ENCODE data around the gene BRF1.
A peak's percentile ranks its signal among the peaks of the same experiment; 100 is the strongest.

The BRF1 gene

DNA sequence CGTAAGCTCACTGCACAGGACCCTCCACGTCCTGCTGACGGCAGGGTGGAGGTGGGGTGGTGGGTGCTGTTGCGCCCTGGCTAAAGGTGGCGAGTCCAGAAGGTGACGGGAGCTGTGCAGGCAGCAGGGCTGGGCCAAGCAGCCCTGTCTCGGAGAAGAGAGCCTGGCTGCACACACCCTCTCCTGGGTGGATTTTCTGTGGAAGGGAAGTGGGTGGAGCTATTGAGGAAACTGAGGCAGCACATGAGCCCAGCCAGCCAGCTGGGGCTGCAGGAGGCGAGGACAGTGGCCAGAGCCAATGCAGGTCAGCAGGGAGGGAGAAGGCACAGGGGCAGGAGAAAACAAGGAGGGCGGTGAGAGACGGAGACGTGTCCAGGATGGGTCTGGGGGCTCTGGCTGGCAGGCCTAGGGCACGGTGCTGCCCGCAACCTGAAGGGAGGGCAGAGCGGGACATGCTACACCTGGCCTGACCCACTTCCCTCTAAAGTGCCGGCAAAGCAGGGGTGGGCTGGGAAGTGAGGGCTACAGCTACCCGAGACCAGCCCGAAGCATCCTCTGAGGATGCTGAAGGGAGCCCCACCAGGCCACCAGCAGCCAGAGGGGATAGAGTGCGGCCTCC is 32.0 kb downstream of the BRF1 start:
- no peak for DNase-seq (ENCODE audit: low spot score)

DNA sequence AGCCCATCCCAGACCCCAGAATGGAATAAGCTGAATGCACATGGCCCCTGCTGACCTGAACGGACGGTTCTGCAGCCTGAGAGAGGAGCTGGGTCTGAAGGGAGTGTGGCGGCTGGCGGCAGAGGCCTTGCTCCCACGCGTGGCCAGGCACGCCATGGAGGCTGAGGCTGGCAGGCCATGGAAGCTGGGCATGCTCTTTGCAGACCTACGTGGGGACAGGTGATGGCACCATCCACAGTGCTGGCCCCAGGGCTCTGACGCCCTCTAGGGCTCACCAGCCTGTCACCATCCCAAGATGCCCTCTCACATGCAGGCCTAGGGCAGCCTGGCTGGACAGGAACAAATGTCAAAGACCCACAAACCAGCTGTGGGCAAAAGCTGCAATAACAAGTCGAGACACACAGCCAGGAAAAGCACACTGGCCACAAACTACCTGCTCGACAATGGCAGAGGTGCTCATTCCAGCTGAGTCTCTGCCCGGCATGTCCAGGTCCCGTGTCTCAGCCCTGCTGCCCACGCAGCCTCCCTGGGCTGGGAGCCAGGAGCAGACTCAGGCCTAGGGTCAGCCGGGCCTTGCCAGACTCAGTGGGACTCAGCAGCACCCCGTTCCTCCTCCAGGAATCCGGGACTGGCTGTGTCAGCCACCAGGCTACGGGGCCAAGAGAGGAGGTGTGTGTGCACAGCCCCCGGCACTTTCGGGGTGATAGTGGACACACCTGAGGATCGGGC is 32.8 kb downstream of the BRF1 start:
- DNase-seq (ENCODE audit: low spot score), result no peak

DNA sequence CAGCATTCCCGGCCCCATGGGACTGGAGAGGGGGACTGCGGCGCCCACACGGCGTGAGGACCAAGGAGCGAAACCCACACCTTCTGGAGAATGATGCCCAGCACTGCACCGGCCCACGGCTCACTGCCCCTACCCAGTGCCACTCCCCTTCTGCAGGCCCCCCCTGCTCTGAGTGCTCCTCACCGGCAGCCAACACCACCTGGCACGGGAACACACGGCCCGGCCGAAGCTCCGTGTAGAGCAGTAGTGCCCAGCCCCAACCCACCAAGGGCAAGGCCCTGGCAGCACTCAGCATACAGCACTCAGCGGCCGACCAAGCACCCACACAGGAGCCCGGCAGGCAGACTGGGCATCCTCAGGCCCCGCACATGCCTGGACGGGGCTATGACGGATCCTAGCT is 39.0 kb downstream of the BRF1 start:
- no peak for DNase-seq (ENCODE audit: low spot score)

DNA sequence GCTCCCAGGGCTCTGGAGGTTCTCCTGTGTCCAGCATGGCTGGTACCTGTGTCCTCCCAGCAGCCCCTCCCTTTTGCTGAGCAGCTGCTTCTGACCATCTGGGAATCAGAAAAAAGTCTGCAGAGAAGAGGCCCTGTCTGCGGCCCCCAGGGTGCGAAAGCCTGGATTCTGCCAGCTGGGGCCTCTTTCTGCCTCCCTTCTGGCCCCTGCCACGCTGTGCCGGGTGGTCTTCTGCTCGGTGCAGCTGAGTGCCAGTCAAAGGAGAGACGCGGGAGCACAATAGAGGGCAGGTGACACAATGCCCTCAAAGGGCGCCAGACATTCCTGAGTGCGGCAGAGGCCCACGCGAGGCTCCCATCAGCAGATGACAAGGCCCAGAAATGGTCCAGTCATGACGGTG is 39.8 kb downstream of the BRF1 start:
- no peak for DNase-seq (ENCODE audit: low spot score)

DNA sequence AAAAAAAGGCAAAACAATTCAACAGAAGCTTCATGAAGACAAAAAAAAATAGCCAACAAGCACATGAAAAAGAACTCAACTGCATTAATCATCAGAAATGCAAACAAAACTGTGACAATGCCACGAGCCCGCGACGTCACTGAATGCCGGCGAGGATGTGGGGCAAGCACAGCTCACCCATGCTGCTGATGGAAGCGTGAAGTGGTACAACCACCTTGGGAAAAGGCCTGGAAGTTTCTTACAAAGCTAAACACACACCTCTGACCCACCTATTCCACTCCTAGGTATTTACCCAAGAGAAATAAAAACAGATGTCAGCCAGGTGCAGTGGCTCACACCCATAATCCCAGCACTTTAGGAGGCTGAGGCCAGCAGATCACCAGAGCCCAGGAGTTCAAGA is 42.0 kb downstream of the BRF1 start:
- no peak for DNase-seq (ENCODE audit: low spot score)

DNA sequence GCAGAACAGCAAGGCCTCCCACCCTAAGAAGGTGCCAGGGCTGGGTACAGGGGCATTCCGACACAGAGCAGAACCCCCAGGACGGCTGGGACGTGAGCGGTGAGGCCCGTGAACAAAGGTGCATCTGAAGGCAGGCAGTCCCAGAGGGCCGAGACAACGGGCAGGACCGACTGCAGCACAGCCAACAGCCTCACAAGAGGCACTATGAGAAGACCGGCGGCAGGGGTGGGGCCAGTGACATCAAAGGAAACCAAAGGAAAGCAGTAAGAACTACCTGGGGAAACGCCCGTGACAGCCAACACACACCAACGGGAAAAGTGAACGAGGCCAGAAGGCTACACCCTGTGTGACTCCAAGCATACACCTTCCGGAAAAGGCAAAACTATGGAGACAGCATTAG is 43.3 kb downstream of the BRF1 start:
- DNase-seq (ENCODE audit: low spot score), result no peak

DNA sequence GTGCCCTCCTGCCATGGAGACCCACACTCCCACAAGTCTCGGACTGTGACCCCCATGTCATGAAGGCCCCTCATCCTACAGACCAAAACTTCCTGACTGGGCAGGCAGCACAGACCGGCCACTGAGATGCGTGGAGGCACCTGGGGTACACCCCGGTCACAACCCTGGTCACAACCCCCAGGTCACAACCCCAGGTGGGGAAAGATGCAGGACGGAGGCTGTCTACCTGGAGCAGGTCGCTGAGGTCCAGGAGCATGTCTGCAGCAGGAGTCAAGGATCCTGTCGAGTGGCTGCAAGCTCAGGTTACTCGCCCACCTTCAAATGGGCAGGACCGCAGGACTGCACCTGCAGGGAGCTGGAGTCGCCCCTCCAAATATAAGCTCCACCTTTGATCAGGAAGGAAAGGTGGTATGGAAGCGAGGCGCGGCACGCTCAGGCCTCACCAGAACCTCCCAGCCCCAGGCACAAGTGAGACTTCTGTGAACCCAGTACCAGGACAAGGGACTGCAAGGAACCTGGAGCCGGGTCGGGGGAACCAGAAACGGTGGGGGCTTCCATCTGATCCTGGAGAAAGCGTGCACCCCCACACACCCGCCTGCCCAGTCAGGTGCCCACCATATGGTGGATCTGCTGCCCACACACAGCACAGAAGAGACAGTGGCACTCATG is 44.4 kb downstream of the BRF1 start:
- DNase-seq (ENCODE audit: low spot score), result no peak

DNA sequence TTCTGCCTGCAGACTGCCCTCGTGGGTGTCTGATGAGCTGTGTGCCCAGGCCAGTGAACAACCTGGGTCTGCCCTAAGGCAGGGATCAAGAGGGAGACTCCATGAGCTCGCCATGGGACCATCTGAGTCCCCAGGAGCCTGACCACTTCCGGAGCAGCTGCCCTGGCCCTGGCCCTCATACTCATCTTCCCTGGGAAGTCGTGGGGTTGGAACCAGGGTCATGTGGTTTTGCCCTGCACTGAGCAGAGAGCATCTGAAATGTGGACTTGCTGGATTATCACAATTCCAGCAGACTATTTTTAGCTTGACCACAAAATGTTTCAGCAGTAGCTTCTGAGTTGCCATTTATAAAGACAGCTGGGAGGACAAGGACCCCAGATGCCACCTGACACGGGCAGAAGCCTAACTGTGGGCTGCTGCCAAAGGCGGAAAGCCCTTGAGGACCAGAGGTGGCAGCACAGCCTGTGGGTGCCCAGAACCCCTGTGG is 45.7 kb downstream of the BRF1 start:
- no peak for DNase-seq (ENCODE audit: low spot score)

DNA sequence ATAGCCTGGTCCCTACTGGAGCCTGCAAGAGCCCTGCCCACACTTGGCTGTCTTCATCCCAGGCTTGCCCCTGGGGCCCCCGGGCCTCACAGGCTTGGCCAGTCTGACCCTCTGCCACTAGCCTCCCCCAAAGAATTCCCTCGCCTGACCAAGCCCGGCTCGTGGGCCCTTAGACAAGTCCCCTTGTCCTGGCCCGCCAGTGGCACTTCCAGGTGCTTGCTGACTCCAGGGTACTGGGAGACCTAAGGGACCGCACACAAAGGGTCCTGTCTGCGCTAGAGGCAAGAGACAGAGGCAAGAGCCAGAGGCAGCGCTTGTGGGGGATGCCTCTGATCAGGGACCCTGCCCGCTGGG is 47.5 kb downstream of the BRF1 start:
- DNase-seq (ENCODE audit: low spot score), result no peak

DNA sequence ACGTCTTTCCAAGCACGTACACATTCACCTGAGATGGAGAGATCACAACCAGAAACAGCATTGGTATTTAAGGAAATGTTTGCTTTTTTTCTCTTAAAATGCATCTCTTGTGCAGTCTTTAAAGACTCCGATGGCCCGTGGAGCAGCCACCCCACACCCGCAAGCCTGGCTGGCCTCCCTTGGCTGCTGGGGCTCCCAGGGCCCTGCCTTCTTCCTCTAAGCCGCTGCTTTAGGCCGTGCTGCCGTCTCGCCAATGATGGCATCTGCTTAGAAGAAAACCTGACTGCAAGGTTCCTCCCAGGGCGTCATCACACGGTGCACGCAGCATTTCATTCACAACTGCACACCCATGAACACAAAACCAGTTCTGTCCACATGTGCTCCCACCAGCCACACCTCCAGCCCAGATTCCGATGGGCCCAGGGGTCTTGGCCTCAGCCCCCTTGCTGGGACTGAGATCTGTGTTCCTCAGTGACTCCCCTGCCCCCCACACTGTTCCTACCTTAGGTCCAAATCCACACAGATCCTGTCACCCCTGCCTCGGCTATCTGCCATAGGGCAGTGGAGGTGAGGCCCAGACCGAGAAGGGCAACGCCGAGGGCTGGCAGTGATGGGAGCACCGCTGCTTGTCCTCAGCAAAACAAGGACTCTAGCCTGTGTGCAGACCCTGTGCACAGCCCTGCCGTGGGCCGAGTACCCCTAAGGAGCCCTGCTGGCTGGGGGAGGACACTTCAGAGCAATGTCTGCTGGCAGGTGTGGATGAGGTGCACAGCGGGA is 48.1 kb downstream of the BRF1 start:
- no peak for DNase-seq (ENCODE audit: low spot score)

DNA sequence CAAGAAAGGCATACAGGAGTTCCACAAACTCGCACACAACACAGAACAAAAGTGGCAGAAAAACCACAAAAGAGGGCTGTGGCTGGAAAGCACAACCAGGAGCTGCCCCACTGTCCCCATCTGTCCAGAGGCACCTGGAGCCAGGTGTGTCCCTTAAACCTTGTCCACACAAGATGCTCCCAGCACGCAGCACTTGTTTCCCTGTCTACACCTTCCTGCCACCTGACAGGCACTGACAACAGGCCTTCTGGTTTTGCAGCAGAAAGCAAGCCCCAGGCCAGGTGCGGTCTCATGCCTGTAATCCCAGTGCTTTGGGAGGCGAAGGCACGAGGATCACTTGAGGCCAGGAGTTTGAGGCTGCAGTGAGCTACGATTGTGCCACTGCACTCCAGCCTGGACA is 48.9 kb downstream of the BRF1 start:
- no peak for DNase-seq (ENCODE audit: low spot score)

DNA sequence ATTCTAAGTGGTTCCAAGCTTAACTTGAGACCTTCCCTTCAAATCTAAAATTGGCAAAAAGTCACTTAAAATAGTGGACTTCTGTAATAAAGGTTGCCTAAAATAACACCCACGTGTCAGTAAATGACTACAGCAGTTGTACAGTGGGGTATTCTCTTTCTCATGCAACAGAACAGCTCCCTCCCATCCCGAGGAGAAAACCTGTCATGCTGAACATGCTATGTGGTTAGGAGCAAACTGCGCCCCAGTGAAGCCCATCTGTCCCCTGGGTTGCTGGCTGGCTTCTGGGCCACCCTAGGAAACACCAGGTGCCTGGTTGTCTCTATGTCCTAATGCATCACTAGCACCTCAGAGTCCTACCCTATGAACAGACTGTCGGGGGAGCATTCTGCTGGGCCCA is 49.8 kb downstream of the BRF1 start:
- no peak for DNase-seq (ENCODE audit: low spot score)

DNA sequence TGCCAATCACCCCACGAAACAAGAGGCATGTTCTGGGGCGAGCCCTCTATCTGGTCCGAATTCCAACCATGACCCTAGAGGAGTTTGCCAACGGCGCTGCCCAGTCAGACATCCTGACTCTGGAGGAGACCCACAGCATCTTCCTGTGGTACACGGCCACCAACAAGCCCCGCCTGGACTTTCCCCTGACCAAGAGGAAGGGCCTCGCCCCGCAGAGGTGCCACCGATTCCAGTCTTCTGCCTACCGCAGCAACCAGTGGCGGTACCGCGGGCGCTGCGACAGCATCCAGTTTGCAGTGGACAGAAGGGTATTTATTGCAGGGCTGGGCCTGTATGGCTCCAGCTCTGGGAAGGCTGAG is 50.8 kb downstream of the BRF1 start:
- no peak for DNase-seq (ENCODE audit: low spot score)

DNA sequence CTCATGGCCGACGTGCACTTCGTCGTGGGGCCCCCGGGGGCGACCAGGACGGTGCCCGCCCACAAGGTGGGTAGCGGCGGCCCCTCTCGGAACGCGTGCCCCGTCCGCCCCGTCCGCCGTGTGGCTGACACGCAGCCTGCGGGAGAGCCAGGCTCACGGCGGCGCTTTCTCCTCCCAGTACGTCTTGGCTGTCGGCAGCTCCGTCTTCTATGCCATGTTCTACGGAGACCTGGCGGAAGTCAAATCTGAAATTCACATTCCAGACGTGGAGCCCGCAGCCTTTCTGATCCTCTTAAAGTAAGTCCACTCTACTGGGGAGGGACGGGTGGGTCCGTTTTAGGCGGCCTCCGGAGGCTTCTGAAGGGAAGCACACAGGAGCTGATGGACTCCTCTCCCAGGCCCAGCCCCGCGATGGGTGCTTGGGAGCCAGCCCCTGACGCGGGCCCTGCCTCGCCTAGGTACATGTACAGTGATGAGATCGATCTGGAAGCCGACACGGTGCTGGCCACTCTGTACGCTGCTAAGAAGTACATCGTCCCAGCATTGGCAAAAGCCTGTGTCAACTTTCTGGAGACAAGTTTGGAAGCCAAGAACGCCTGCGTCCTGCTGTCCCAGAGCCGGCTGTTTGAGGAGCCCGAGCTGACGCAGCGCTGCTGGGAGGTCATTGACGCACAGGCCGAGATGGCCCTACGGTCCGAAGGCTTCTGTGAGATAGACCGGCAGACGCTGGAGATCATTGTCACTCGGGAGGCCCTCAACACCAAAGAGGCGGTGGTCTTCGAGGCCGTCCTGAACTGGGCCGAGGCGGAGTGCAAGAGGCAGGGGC is 51.4 kb downstream of the BRF1 start:
- DNase-seq (ENCODE audit: low spot score), result no peak

DNA sequence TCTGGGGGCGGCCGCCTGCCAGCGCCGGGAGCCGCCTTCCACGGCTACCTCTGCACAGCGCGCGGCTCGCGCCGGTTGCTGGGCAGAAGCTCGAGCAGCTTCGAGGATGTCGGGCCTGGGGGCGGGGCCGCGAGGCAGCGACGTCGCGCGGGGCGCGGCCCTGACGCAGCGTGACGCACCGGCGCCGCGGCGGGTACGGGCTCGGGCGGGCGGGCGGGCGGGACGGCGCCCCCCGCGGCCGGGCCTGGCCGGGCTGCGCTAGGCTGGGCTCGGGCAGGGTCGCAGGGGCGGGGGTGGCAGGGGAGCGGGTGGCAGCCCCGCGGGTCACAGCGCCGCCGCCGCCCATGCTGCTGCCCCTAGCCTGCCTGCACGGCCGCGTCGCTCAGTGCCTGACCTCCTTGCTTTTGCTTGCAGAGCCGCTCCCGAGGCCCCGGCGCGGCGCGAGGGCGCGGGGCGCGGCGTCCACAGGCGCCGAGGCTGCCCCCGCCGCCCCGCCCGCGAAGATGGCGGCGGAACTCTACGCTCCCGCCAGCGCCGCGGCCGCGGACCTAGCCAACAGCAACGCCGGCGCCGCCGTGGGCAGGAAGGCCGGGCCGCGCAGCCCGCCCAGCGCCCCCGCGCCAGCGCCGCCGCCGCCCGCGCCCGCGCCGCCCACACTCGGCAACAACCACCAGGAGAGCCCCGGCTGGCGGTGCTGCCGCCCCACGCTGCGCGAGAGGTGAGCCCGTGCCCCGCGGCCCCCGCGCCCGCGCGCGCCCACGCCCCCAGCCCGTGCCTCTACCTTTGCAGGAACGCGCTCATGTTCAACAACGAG is 52.2 kb downstream of the BRF1 start, which contains the start of gene BTBD6:
Gene BTBD6, plus strand, starts transcription at position 166 of the 814 bp plus-strand sequence. Its CDS starts 179 bp downstream, at position 345.
- peak; percentile 56 for DNase-seq (ENCODE audit: low spot score)

DNA sequence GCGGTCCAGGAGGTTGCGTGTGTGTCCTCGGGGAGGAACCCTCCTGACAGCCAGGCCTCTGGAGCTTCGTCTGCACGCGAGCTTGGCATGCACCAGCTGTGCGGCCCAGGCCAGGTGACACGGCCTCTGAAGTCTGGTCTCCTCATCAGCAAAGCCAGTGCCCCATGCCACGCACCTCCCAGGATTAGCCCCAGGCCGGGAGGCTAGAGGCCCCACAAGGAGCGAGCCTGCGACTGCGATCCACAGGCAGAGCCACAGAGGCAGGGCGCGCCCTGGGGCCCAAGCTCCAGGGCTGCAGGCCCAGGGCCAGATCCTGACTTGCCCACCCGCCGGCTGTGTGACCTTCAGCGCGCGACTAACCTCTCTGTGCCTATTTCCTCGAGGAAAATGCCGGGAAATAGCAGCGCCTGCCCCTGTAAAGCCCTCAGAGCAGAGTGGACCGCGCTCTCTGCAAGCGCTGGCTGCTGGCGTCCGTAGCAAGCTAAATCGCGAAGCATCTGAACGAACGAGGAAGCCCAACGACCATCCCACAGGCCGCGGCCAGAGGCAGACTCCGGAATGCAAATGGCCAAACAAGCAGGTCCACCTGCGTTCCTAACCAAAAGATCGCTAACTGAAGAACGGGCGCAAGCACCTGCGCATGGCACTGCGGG is 53.0 kb downstream of the BRF1 start:
- no peak for DNase-seq (ENCODE audit: low spot score)

DNA sequence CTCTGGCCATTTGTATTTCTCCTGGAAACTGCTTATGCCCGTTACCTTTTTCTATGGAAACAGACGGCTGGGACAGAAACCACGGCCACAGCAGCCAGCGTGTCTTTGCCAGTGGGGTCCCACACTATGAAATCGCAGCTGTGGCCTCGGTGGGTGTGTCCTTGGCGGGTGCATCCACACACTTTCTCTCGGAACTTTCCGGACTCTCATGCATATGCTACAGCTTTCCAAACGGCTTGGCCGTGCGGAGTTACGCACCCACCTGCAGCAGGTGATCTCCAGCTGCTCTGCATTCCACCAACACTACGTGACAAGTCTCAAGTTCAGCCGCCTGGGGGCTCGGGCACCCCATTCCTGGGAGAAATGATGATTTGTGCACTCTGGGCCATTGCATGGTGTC is 53.8 kb downstream of the BRF1 start:
- DNase-seq (ENCODE audit: low spot score), result no peak

DNA sequence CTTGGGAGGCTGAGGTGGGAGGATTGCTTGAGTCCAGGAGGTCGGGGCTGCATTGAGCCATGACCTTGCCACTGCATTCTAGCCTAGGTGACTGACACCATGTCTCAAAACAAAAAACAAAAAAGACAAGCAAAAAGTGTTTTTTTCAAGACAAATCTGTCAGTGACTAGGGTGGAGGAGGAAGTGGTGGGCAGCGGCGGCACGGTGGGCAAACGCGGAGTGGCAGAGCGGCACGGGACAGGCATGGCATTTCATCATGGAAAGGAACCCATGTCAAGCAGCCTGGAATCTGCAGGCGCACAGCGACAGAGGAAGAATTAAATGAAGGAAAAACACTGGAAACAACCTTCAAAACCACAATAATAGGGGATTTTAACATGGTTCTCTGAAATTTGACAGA is 56.5 kb downstream of the BRF1 start:
- no peak for DNase-seq (ENCODE audit: low spot score)

DNA sequence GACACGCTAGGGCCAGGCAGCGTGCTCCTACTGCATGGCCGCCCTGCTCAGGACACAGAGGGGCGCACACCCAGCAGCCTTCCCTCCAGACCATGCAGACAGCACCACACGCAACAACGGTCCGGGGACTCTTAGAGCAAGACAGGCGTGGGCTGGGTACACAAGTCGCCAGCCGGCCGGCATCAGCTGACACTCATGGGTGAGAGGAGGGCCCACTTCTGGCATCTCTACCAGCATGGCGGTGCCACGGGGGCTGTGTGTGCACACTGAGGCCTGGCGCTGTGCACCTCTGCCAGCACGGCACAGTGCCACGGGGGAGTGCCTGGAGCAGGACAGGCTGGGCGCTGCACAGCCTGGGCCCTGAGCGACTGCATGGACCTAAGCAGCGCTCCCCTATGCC is 59.2 kb downstream of the BRF1 start:
- no peak for DNase-seq (ENCODE audit: low spot score)

Data from SK-N-DZ (cell line).